ENCODE measurements around the gene NTRK1. TPM values are rescaled to one million over a fixed set of nuclear protein-coding genes. Genes with fewer than 3 reads are reported as not detected.

Gene NTRK1
- polyA plus RNA-seq, 1 experiment: not detected

DNA sequence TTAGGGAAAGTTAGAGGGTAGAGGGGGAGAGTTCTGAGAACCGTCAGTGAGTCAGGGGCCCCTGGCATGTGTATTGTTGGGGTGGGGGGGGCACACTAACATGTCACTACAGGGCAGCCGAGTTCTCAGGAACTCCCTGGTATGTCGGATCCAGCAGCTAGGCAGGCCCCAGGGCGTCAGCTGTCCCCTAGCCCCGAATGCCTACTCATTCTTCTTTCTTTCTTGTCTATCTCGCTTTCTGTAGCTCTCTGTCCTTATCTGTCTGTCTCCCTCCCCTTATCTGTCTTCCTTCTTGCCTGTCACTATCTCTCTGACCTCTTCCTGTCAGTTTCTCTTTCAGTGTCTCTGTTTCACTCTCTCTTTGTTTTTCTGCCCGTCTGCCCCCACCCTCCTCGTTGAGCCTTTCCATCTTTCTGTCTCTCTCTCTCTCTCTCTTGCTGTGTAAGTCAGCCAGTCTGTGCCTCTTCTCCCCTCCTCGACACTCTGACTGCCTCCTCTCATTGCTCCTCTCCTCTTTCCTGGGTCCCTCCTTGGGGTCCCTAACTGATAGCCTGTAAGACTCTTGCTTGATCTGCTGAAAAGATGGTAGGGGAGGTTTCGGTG lies 2.4 kb downstream of the NTRK1 start:
- ChIA-PET CTCF (interaction anchor here (0.7 to 5.5 kb wide), 3 partner anchors 10 to 136 kb away, joined by 3 to 72 read pairs (median 7); partner anchors contain the start of gene METTL25B), POLR2A (interaction anchor here (0.5 kb wide), 1 partner anchor 25 kb away, joined by 4 read pairs; no protein-coding TSS in a partner anchor)
- TF ChIP-seq, protein P1, sequence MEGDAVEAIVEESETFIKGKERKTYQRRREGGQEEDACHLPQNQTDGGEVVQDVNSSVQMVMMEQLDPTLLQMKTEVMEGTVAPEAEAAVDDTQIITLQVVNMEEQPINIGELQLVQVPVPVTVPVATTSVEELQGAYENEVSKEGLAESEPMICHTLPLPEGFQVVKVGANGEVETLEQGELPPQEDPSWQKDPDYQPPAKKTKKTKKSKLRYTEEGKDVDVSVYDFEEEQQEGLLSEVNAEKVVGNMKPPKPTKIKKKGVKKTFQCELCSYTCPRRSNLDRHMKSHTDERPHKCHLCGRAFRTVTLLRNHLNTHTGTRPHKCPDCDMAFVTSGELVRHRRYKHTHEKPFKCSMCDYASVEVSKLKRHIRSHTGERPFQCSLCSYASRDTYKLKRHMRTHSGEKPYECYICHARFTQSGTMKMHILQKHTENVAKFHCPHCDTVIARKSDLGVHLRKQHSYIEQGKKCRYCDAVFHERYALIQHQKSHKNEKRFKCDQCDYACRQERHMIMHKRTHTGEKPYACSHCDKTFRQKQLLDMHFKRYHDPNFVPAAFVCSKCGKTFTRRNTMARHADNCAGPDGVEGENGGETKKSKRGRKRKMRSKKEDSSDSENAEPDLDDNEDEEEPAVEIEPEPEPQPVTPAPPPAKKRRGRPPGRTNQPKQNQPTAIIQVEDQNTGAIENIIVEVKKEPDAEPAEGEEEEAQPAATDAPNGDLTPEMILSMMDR (IDR thresholded peaks at IDR 0.05; ENCODE audit: low read depth, low read length): no peak
- no peak for DNase-seq (ENCODE audit: low read depth, low spot score)
- Histone ChIP-seq H3K27ac (ENCODE audit: low read depth, low read length) (no peak overlapping the region), H3K27me3 (ENCODE audit: control insufficient read depth, insufficient read depth, low read length) (peaks cover 74% of the 10 kb centered on the region), H3K4me3 (ENCODE audit: low read depth, low read length) (no peak overlapping the region), H3K9me3 (ENCODE audit: control insufficient read depth, insufficient read depth, low read length) (no peaks in the 10 kb centered on the region; the same call in 1 of the 2 replicates)

DNA sequence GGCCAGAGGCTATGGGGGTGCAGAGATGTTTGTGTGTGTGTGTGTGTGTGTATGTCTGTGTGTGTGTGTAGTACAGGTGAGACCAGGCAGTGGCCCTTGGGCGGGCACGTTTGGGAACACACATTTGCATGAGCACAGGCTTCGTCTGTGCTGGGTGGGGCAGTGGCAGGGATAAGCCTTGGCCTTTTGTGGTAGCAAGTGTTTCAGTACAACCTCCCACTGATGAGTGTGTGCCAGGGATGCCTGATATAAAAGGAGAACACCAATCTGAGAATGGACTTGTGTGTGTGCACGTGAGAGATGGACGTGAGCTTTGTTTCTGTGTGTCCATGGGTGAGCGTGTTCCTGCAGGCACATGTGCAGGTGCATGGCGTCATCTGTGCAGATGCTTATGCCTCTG lies 3.0 kb downstream of the NTRK1 start:
- ChIA-PET CTCF (interaction anchor here (1.1 kb wide), 1 partner anchor 29 kb away, joined by 3 read pairs; no protein-coding TSS in a partner anchor), POLR2A (no interaction called here)
- no peak overlapping the region for H3K4me3 ChIP-seq (ENCODE audit: low read depth, low read length)

DNA sequence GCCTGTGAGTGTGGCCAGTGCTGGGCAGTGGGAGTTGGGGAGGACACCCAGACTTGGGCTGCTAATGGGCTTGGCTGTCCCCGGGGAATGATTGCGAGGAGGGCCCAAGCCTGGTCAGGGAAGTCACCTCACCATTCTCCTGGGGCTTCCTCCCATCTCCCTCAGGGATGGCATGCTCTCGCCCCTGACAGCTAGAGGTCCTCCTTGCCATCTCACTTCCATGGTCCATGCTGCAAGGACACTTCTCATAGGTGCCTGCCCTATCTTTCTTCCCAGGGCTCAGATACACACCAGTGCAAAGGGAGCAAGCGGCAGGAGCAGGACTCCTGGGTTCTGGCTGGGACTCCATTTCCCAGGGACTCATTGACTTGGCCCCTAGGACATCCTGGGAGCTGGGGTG lies 4.1 kb downstream of the NTRK1 start:
- DNase-seq (ENCODE audit: low read depth, low spot score): no peak
- TF ChIP-seq, protein P1 (IDR thresholded peaks at IDR 0.05; ENCODE audit: low read depth, low read length): no peak
- no peak overlapping the region for H3K27ac ChIP-seq (ENCODE audit: low read depth, low read length)
- no peak overlapping the region for H3K4me3 ChIP-seq (ENCODE audit: low read depth, low read length)
- ChIA-PET CTCF (interaction anchor here (1.1 kb wide), 1 partner anchor 28 kb away, joined by 3 read pairs; no protein-coding TSS in a partner anchor), POLR2A (no interaction called here)
- no peaks in the 10 kb centered on the region; the same call in 1 of the 2 replicates for H3K9me3 ChIP-seq (ENCODE audit: control insufficient read depth, insufficient read depth, low read length)
- peaks cover 60% of the 10 kb centered on the region for H3K27me3 ChIP-seq (ENCODE audit: control insufficient read depth, insufficient read depth, low read length)

More for the DNA sequence above, 3.0 kb downstream of the NTRK1 start:
- DNase-seq (ENCODE audit: low read depth, low spot score): no peak
- Histone ChIP-seq H3K27me3 (ENCODE audit: control insufficient read depth, insufficient read depth, low read length) (peaks cover 71% of the 10 kb centered on the region), H3K27ac (ENCODE audit: low read depth, low read length) (no peak overlapping the region), H3K9me3 (ENCODE audit: control insufficient read depth, insufficient read depth, low read length) (no peaks in the 10 kb centered on the region; the same call in 1 of the 2 replicates)
- TF ChIP-seq, protein P1 (IDR thresholded peaks at IDR 0.05; ENCODE audit: low read depth, low read length): no peak

DNA sequence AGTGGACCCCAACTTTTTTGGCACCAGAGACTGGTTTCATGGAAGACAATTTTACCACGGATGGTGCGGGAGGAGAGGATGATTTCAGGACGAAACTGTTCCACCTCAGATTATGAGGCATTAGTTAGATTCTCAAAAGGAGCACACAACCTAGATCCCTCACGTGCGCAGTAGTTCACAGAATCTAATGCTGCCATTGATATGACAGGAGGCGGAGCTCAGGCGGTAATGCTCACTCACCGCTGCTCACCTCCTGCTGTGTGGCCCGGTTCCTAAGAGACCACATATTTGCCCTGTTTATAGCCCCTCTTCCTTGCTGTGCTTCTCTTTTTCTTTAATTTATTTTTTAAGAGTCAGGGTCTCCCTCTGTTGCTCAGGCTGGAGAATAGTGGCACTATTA lies 4.6 kb downstream of the NTRK1 start:
- ChIA-PET CTCF (no interaction called here), POLR2A (no interaction called here)
- H3K27ac ChIP-seq (ENCODE audit: low read depth, low read length): no peak overlapping the region
- no peak overlapping the region for H3K4me3 ChIP-seq (ENCODE audit: low read depth, low read length)
- H3K9me3 ChIP-seq (ENCODE audit: control insufficient read depth, insufficient read depth, low read length): no peaks in the 10 kb centered on the region; the same call in 1 of the 2 replicates
- TF ChIP-seq, protein P1 (IDR thresholded peaks at IDR 0.05; ENCODE audit: low read depth, low read length): no peak
- DNase-seq (ENCODE audit: low read depth, low spot score): no peak
- H3K27me3 ChIP-seq (ENCODE audit: control insufficient read depth, insufficient read depth, low read length): peaks cover 55% of the 10 kb centered on the region

DNA sequence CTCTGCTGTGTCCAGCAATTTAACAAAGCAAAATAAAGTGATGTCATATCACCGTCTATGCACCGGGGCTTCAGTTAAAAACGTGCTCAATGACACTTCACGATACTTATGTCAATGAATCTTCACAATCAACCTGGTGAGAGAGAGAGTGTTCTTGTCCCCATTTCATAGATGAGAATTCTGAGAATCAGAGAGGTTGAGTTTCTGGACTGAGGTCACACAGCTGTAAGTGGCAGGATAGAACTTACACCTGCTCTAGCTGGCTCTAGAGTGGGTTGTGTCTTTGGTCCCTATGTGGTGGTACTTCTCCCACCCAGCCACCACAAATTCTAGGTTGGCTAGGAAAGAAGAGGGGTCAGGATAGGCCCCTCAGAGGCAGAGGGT lies 5.2 kb downstream of the NTRK1 start:
- Histone ChIP-seq H3K4me3 (ENCODE audit: low read depth, low read length) (no peak overlapping the region), H3K27ac (ENCODE audit: low read depth, low read length) (no peak overlapping the region), H3K27me3 (ENCODE audit: control insufficient read depth, insufficient read depth, low read length) (peaks cover 51% of the 10 kb centered on the region), H3K9me3 (ENCODE audit: control insufficient read depth, insufficient read depth, low read length) (no peaks in the 10 kb centered on the region; the same call in 1 of the 2 replicates)
- TF ChIP-seq, protein P1 (IDR thresholded peaks at IDR 0.05; ENCODE audit: low read depth, low read length): no peak
- ChIA-PET POLR2A (no interaction called here), CTCF (no interaction called here)
- DNase-seq (ENCODE audit: low read depth, low spot score): no peak
